Activated CD8-positive, alpha-beta memory T cell treated with anti-CD3 and anti-CD28 coated beads for 36 hours (primary cell): ENCODE measurements around the gene POLR1B. TPM values are rescaled to one million over a fixed set of nuclear protein-coding genes. Genes with fewer than 3 reads are reported as not detected.
"Not testable (repeated sequence)": the region's sequence is repeated elsewhere in the genome, so short reads cannot be mapped to it uniquely, and the experiment has no call there.

ENCODE experiments used
- CTCF ChIA-PET: fragments of 350-600 bp; sonication (Branson Sonifier 250); formaldehyde crosslinking; loops from one replicate; lab custom pipeline; 2021; ENCODE audit warnings: antibody characterized with exemption; lab: Charles Lee
- POLR2A ChIA-PET: fragments of 350-600 bp; sonication (Branson Sonifier 250); formaldehyde crosslinking; loops from one replicate; lab custom pipeline; 2021; ENCODE audit warnings: antibody characterized with exemption; lab: Charles Lee
- total RNA-seq, 2 experiments: library from RNA; stranded (reverse); gene quantifications; one replicate each; pipeline ENCODE4 v1.2.3, GENCODE V29; 2021

The POLR1B gene
- total RNA-seq, 2 experiments from 2014 or later: 75.8 to 82.3 TPM

DNA sequence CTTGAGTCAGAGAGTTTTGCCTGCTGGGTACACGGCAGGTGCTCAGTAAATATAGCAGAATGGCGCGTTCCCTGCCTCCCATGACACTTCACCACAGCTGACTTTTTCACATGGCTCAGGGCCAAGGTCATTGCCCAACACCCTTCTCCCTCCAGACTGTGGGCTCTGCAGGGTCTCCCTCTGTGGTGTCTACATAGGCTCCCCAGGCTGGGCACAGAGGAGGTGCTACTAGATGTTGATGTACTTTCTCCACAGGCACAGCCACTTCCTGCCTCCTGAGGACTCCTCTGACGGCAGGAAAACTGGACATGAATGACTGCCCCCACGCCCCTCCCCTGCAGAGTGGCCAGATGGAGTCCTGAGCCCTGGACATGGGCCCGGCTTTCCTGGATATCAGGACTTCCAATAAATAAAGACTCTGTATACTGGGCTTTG is 46.4 kb downstream of the POLR1B start:
- CTCF ChIA-PET: interaction anchor here (1.4 kb wide), 1 partner anchor 11 kb away, joined by 7 read pairs; no protein-coding TSS in a partner anchor
- POLR2A ChIA-PET: interaction anchor here (0.6 kb wide), 1 partner anchor 229 kb away, joined by 4 read pairs; no protein-coding TSS in a partner anchor

DNA sequence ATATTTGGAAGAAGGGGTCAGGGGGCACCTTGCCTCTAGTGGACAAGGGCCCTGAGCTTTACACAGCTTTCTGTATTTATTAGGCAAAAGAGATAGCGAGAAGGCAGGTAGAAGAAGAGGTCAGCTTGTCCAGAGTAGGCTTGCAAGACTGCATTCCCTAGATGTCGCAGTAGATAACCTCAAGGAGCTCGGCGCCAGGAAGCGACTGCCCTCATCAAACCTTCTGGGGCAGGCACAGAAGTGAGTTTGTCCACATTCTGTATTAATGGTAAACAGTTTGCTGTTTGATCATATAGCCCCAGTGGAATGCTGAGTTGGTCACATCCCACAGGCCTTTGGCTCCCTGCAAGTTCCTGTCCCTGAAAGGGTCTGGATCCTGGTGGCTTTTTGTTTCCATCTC is 49.1 kb downstream of the POLR1B start:
- POLR2A ChIA-PET: no interaction called here
- CTCF ChIA-PET: interaction anchor here (1.1 kb wide), 1 partner anchor 9 kb away, joined by 3 read pairs; no protein-coding TSS in a partner anchor

DNA sequence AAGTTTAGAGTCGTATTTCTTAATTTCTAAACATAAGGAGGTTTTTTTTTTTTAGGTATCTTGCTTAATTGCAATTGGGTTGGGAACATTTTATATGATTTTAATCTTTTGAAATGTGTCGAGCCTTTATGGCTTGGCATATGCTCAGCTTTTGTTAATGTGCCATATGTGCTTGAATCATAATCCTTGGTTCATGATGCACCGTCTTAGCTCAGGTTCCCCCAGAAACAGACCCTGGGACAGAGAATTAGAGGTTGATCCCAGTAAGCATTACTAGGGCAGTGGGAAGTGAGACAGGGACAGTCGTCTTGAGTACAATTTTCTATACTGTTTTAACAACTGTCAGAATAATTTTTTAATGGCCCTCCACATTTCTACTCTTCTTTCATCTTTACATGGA is 51.5 kb downstream of the POLR1B start:
- CTCF ChIA-PET: no interaction called here

DNA sequence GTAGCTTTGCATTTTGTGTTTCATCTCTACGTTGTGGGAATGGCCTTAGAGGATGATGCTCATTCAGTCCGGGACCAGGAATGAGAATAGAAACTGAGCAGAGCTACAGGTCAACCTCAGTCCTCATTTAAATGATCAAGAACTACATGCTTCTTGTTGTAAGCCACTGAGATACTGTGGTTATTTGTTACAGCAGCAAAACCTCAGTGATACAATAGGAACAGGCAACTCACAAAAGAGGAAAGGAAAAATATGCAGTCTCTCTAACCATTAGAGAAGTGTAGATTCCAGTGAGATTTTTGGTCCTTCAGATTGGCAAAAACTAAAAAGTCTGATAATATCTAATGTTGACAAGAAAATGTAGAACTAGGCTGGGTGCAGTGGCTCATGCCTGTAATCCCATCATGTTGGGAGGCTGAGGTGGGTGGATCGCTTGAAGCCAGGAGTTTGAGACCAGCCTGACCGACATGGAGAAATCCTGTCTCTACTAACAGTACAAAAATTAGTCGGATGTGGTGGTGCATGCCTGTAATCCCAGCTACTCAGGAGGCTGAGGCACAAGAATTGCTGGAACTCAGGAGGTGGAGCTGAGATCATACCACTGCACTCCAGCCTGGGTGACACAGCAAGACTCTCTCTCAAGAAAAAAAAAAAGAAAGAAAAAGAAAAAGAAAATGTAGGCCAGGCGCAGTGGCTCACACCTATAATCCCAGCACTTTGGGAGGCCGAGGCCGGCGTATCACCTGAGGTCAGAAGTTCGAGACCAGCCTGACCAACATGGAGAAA is 55.5 kb downstream of the POLR1B start:
- ChIA-PET POLR2A (no interaction called here), CTCF (interaction anchor here (1.5 to 2.1 kb wide), 2 partner anchors 28 to 129 kb away, joined by 3 to 13 read pairs; no protein-coding TSS in a partner anchor)

More for the DNA sequence above, 51.5 kb downstream of the POLR1B start:
- POLR2A ChIA-PET: no interaction called here

DNA sequence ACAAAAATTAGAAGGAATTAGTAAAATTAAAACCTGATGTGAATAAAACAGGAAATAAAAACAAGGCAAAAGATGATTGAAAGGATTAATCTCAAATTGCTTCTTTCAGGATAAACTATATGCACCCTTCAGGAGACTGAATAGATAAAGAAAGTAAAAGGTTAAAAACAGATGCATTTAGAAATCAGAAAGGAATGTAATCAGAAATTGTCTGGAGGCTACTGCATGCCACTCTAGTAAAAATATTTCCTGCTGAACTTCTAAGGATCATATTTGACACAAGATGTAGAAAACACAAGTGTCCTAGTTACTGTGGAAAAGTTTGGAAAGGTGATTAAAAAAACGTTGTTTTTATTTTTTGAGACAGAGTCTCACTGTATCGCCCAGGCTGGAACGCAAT is 58.4 kb downstream of the POLR1B start:
- ChIA-PET POLR2A (no interaction called here), CTCF (interaction anchor here (0.8 to 3.7 kb wide), 19 partner anchors 9 to 284 kb away, joined by 3 to 52 read pairs (median 4); partner anchors contain the start of gene CHCHD5)

DNA sequence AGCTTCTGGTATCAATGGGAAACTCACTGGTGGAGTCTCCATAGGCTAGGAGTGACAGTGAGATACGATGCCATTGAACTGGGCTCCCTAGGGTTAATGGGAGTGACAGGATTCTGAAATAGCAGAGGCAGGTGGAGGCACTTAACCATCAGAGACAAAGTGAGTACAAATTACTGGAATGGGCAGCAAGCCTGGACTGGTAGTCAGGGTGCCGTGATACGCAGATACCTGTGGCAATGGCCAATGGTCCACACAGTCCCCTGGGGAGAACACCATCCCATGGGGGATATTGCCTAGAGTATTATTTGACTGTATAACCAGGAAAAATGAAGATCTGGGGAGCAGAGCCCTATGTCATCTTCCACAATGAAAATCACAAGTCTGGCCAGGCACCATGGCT is 59.5 kb downstream of the POLR1B start:
- CTCF ChIA-PET: interaction anchor here (0.9 to 3.7 kb wide), 2 partner anchors 25 to 125 kb away, joined by 3 to 52 read pairs; no protein-coding TSS in a partner anchor
- POLR2A ChIA-PET: no interaction called here

DNA sequence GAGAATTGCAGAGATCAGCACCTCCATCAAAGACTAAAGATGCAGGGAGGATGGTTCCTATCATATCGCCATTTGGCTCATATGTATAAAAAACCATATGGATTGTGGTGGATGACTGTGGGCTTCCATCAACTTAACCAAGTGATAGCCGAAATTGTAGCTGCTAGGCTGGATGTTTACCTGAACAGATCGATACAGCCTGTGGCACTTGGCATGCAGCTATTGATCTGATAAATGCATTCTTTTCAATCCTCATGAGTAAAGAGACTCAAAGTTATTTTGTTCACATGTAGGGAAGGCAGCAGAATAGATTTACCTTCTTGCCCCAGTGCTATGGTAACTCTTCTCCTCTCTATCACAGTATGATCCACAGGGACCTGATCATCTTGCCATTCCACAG is 60.7 kb downstream of the POLR1B start:
- POLR2A ChIA-PET: no interaction called here

DNA sequence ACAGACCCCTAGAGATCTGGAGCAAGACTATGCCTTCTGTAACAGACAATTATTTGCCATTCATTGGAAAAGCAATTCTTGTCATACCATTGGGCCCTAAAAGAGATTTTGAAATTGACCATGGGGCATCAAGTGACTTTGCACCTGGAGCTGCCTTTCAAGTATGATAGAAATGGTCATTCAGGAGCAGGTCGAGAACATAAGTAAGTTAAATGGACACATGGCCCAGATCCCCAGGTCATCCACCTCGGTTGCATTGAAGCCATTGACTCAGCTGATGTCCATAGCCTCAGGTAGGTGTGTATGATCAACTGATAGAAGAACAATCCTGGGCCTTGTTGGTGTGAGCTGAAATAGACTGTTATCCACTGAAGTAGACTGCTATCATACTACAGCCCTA is 61.5 kb downstream of the POLR1B start:
- CTCF ChIA-PET: interaction anchor here (0.8 to 1.3 kb wide), 3 partner anchors 51 to 123 kb away, joined by 3 to 4 read pairs (median 3); no protein-coding TSS in a partner anchor
- POLR2A ChIA-PET: no interaction called here

More for the DNA sequence above, 60.7 kb downstream of the POLR1B start:
- CTCF ChIA-PET: interaction anchor here (0.8 to 3.7 kb wide), 3 partner anchors 43 to 124 kb away, joined by 3 to 52 read pairs (median 4); partner anchors contain the start of gene SLC20A1

DNA sequence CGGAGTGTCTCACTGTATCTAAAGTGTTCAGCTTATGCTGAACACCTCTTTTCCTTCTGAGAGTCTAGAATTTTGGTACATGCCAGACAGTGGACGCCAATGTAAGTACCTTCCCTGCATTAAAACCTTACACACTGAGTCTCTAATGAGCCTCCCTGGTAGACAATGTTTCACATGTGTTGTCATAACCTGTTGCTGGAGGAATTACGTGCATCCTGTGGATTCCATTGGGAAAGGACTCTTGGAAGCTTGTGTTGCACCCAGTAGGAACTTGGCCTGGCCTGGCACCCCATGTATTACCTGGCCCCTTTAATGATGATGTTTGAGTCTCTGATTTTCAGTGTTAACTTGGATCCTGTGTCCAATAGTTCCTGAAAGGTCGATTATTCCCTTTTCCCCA is 62.7 kb downstream of the POLR1B start:
- CTCF ChIA-PET: interaction anchor here (0.9 to 1.3 kb wide), 2 partner anchors 120 to 123 kb away, joined by 3 to 4 read pairs; no protein-coding TSS in a partner anchor
- POLR2A ChIA-PET: no interaction called here

DNA sequence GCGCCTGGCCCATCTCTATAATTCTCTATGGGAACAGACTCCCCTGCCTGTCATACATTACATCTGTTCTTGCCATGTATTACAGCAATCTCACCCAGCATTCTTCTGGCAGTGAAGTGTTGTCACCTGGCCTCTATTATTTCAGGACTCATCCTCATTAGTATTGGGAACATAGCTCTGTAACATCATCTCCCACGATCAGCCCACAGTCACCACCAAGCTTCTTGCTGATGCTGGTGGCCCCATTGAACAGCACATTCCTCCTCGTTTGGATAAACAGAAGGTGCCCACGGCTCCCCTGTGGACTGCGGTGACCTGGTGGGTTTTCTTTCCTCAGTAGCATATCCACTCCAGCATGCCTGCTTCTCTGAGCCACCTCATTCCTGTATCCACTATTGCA is 63.7 kb downstream of the POLR1B start:
- POLR2A ChIA-PET: no interaction called here
- CTCF ChIA-PET: interaction anchor here (0.9 kb wide), 1 partner anchor 122 kb away, joined by 3 read pairs; no protein-coding TSS in a partner anchor

DNA sequence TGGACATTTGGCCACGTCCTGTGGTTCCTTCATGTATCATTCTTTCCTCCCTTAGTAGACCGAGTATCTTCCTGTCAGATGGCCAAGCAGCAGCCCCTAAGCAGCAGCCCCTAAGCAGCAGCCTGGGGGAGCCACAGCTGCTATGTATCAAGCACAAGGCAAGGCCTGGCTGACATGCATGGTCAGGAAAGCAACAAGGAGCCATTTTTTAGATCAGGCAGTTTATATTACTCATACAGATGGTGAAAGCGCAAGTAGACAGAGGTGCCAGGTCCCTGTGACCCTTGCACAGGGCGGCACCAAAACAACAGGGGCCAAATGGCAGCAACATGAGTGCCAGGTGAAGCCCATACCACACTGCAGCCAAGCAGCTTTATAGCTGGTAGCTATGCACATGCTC is 64.3 kb downstream of the POLR1B start:
- CTCF ChIA-PET: no interaction called here
- POLR2A ChIA-PET: no interaction called here

DNA sequence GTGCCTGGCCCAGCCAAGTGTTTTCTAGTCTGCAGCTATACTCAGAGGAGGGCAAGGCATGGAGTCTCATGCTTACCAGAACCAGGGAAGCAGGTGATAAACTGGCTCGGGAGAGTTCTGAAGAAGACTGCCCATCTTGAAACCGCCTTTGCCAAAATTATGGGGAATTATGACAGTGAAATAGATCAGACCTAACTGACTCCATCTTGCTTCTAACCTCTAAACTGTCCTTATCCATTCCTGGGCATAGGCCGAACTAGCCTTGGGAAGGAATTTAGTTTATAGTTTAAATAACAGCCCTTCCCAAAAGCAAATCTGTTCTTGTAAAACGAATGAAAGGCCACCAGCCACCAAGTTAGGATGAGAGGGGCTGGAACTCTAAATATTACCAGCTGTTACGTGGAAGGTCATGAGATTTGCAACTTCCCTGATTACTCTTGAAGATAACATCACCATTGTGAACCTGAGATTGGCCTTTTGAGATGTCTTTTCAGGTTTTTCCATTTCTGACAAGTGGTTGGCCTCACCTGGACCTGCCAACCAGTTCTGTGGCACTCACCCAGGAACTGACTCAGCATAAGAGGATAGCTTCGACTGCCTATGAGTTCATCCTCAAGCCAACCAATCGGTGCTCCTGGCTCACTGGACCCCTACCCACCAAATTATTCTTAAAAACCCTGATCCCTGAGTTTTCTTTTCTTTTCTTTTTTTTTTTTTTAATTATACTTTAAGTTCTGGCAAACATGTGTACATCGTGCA is 65.6 kb downstream of the POLR1B start:
- CTCF ChIA-PET: interaction anchor here (1.3 kb wide), 1 partner anchor 19 kb away, joined by 3 read pairs; no protein-coding TSS in a partner anchor
- POLR2A ChIA-PET: no interaction called here

DNA sequence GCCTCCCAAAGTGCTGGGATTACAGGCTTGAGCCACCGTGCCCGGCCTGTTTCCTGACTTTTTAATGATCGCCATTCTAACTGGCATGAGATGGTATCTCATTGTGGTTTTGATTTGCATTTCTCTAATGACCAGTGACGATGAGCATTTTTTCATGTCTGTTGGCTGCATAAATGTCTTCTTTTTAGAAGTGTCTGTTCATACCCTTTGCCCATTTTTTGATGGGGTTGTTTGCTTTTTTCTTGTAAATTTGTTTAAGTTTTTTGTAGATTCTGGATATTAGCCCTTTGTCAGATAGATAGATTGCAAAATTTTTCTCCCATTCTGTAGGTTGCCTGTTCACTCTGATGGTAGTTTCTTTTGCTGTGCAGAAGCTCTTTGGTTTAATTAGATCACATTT is 67.1 kb downstream of the POLR1B start:
- POLR2A ChIA-PET: not testable (repeated sequence)
- CTCF ChIA-PET: interaction anchor here (1.0 kb wide), 1 partner anchor 9 kb away, joined by 3 read pairs; no protein-coding TSS in a partner anchor

DNA sequence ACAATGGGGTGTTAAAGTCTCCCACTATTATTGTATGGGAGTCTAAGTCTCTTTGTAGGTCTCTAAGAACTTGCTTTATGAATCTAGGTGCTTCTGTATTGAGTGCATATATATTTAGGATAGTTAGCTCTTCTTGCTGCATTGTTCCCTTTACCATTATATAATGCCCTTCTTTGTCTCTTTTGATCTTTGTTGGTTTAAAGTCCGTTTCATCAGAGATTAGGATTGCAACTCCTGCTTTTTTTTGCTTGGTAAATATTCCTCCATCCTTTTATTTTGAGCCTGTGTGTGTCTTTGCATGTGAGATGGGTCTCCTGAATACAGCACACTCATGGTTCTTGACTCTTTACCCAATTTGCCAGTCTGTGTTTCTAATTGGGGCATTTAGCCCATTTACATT is 70.0 kb downstream of the POLR1B start:
- CTCF ChIA-PET, POLR2A ChIA-PET: not testable (repeated sequence)

DNA sequence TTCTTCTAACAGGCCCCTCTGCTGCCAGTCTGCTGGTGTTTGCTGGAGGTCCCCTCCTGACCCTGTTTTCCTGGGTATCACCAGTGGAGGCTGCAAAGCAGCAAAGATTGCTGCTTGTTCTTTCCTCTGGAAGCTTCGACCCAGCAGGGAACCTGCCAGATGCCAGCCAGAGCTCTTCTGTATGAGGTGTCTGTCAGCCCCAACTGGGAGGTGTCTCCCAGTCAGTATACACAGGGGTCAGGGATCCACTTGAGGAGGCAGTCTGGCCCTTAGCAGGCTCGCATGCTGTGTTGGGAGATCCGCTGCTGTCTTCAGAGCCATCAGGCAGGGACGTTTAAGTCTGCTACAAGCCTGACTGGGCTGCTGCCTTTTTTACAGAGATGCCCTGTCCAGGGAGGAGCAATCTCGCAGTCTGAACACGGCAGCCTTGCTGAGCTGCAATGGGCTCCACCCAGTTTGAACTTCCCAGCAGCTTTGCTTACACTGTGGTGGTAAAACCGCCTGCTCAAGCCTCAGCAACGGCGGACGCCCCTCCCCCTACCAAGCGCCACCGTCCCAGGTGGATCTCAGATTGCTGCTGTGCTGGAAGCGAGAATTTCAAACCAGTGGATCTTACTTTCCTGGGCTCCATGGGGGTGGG is 72.1 kb downstream of the POLR1B start:
- ChIA-PET CTCF (interaction anchor here (0.6 to 1.2 kb wide), 3 partner anchors 76 to 1951 kb away, joined by 3 to 4 read pairs (median 4); no protein-coding TSS in a partner anchor), POLR2A (no interaction called here)

DNA sequence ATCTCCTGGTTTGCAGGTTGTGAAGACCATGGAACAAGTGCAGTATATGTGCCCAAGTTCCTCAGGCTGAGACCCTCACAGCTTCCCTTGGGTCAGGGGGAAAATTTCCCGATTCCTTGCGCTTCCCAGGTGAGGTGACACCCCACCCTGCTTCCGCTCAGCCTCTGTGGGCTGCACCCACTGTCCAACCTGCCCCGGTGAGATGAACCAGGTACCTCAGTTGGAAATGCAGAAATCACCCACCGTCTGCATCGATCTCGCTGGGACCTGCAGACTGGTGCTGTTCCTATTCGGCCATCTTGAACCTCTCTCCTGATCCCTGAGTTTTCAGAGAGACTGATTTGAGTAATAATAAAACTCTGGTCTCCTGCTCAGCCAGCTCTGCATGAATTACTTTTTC is 72.8 kb downstream of the POLR1B start:
- ChIA-PET POLR2A (no interaction called here), CTCF (interaction anchor here (0.6 to 1.2 kb wide), 2 partner anchors 112 to 1951 kb away, joined by 4 read pairs; no protein-coding TSS in a partner anchor)

DNA sequence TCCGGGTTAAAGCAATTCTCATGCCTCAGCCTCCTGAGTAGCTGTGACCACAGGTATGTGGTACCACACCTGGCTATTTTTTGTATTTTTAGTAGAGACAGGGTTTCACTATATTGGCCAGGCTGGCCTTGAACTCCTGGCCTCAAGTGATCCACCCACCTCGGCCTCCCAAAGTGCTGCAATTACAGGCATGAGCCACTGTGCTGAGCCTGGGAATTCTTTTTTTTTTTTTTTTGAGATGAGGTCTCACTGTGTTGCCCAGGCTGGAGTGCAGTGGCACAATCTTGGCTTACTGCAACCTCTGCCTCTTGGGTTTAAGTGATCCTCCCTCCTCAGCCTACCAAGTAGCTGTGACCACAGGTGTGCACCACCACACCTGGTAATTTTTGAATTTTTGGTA is 73.5 kb downstream of the POLR1B start:
- CTCF ChIA-PET: interaction anchor here (0.7 kb wide), 1 partner anchor 97 kb away, joined by 4 read pairs; no protein-coding TSS in a partner anchor
- POLR2A ChIA-PET: not testable (repeated sequence)

DNA sequence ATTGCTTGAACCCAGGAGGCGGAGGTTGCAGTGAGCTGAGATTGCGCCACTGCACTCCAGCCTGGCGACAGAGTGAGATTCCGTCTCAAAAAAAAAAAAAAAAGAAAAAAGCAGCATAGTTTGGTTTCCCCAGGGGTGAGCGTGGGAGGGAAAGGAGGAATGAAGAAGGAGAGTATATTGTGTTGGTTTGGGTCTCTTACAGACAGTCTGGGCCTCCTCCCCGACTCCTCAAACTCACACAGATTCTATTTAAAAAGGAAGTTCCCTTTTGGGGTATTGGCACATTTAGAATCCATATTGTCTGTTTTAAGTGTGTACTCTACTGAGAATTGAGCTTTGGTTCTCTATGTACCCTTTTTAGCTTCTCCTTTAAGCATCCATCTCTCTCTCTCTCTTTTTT is 76.1 kb downstream of the POLR1B start:
- POLR2A ChIA-PET: interaction anchor here (0.6 kb wide), 1 partner anchor 9 kb away, joined by 4 read pairs; no protein-coding TSS in a partner anchor

More for the DNA sequence above, 76.1 kb downstream of the POLR1B start:
- CTCF ChIA-PET: no interaction called here
